ENCODE data around the gene GSTK1.
"Not testable (repeated sequence)": the region's sequence is repeated elsewhere in the genome, so short reads cannot be mapped to it uniquely, and the experiment has no call there.

GSTK1 gene

GRCh38 chr7:143263266-143264195 is at the start of gene GSTK1:
GSTK1 (plus strand) TSS chr7:143263441; CDS start chr7:143263514, 73 bp downstream.
- peak; percentile 37 for DNase-seq (ENCODE audit: low read depth)

- not testable (repeated sequence) for DNase-seq (ENCODE audit: low read depth)
Observed at GRCh38 chr7:143213478-143213877, 49.8 kb upstream of the GSTK1 start.

GRCh38 chr7:143214789-143215679 is 48.2 kb upstream of the GSTK1 start:
- peak; percentile 43 for DNase-seq (ENCODE audit: low read depth)

GRCh38 chr7:143216151-143216550 is 47.1 kb upstream of the GSTK1 start:
- DNase-seq (ENCODE audit: low read depth), result no peak

DNA sequence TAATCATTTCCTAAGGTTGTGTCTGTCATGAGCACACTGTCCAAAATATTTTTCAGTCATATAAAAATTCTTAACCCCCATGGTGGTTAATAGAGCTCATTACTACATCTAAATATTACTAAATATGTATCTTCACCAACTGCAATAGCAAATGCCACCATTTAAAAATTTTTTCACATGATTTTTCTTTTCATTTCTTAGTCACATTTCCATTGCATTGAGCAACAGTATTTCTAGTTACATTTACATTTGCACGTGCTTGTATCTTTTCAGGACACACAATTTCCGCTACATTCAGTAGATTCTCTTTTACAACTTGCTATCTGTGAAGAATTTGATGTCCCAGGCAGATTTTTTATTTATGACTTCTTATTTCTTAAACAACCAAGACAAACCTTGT is 46.6 kb upstream of the GSTK1 start:
- DNase-seq (ENCODE audit: low read depth), result no peak

DNA sequence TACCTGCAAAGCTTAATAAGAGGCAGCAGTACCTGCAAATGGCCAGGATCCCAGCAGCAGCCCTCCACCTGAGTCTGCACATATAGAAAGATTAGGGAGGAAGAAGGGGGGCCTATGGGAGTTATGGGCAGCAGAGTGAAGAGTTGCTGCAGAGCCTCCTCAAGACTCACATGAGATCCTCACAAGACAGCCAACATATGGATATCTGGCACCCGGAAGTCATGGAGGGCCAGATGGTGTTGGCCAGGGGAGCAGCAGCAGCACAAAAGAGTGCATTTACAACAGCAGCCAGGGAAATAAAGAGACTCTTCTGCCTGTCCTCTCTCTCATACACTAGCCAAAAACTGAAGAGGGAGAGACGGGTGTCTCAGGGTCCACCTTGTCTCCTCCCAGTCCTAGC is 45.4 kb upstream of the GSTK1 start:
- DNase-seq (ENCODE audit: low read depth), result no peak

GRCh38 chr7:143221286-143221685 is 42.0 kb upstream of the GSTK1 start:
- DNase-seq (ENCODE audit: low read depth), result no peak

GRCh38 chr7:143221737-143222136 is 41.5 kb upstream of the GSTK1 start, which contains the start of gene TAS2R40:
TAS2R40 (plus strand) TSS chr7:143222037; CDS start chr7:143222079, 42 bp downstream.
- no peak for DNase-seq (ENCODE audit: low read depth)

DNA sequence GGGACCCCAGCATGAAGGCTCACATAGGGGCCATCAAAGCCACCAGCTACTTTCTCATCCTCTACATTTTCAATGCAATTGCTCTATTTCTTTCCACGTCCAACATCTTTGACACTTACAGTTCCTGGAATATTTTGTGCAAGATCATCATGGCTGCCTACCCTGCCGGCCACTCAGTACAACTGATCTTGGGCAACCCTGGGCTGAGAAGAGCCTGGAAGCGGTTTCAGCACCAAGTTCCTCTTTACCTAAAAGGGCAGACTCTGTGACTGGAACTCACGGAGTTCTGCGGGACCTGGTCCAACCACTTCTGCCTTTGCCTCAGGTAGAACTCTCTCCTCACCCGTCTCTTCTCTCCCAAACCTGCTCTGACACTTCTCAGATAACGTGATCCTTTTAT is 40.5 kb upstream of the GSTK1 start:
- no peak for DNase-seq (ENCODE audit: low read depth)

- no peak for DNase-seq (ENCODE audit: low read depth)
Observed at GRCh38 chr7:143223784-143224183, 39.5 kb upstream of the GSTK1 start.

GRCh38 chr7:143225047-143225446 is 38.2 kb upstream of the GSTK1 start:
- no peak for DNase-seq (ENCODE audit: low read depth)

- DNase-seq (ENCODE audit: low read depth), result no peak
Observed at GRCh38 chr7:143227806-143228205, 35.4 kb upstream of the GSTK1 start.

DNA sequence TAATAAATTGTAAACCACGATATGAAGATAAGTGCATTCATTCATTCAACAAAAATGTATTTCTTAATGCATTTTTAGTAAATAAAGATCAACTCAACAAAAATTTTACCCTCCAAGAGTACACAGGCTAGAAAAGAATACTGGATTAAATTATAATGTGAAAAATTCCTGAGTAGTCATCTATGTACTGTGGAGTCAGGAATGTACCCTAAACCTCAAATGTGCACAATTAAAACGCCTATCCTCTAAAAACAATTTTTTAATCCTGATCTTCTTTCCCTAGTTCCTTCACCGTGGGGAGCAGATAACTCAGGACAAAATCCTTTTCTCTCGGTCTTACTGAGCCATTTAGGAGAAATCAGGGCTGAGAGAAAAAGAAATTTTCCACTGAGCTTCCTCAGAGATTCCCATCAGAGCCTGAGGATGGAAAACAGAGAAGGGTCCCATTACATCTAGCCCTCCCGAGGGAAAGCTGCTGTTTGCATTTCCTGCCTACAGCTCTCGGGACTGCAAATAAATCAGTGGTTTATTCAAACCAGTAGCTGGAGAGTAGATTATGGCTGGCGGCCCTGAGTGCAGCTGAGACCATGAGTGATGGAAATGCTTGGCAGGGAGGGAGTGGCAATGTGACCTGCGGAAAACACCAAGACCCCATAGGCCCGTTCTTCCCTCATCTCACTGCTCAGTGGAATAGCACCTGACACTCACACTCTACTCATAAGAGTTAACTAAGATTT is 34.0 kb upstream of the GSTK1 start:
- DNase-seq (ENCODE audit: low read depth), result no peak

DNA sequence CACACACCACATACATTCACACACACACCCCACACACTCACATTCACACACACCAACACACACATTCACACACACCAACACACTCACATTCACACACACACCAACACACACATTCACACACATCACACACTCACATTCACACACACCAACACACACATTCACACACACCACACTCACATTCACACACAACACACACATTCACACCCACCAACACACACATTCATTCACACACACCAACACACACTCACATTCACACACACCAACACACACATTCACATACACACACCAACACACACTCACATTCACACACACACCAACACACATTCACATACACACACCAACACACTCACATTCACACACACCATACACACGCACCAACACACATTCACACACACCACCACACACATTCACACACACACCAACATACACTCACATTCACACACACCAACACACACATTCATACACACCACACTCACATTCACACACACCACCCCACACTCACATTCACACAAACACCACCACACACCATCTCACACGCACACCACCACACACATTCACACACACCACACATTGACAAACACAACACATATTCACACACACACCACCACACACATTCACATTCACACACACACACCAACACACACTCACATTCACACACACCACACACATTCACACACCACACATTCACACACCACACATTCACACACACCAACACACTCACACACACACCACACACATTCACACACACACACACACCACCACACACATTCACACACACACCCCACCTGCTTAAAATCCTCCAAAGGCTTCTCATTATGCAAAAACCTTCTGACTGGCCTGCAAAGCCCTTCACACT is 32.4 kb upstream of the GSTK1 start:
- no peak for DNase-seq (ENCODE audit: low read depth)

DNA sequence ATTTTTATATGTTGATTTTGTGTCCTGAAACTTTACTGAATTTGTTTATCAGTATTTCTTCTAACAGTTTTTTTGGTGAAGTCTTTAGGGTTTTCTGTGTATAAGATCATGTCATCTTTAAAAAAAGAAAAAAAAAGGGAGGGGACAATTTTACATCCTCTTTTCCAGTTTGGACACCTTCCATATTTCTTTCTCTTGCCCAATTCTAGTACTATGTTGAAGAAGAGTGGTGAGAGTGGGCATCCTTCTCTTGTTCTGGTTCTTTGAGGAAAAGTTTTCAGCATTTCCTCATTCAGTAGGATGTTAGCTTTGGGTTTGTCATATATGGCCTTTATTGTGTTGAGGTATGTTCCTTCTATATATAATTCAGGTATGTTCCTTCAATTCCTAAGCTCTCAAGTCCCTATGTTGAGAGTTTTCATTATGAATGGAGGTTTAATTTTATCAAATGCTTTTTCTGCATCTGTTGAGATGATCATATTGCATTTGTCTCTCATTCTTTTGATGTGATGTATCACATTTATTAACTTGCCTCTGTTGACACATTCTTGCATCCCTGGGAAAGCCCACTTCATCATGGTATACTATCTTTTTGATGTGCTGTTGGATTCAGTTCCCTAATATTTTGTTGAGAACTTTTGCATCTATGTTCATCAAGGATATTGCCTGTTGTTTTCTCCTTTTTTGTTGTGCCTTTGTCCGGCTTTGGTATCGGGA is 29.3 kb upstream of the GSTK1 start:
- no peak for DNase-seq (ENCODE audit: low read depth)

DNA sequence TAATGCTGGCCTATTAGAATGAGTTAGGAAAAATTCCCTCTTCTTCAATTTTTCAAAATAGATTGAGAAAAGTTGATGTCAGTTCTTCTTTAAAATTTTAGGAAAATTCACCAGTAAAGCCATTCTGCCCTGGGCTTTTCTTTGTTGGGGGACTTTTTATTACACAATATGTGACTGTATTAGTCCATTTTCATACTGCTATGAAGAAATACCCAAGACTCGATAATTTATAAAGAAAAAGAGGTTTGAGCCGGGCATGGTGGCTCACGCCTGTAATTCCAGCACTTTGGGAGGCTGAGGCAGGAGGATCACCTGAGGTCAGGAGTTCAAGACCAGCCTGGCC is 28.7 kb upstream of the GSTK1 start:
- DNase-seq (ENCODE audit: low read depth), result no peak

GRCh38 chr7:143235561-143235960 is 27.7 kb upstream of the GSTK1 start:
- DNase-seq (ENCODE audit: low read depth), result no peak

GRCh38 chr7:143236408-143236990 is 26.7 kb upstream of the GSTK1 start:
- DNase-seq (ENCODE audit: low read depth), result no peak

DNA sequence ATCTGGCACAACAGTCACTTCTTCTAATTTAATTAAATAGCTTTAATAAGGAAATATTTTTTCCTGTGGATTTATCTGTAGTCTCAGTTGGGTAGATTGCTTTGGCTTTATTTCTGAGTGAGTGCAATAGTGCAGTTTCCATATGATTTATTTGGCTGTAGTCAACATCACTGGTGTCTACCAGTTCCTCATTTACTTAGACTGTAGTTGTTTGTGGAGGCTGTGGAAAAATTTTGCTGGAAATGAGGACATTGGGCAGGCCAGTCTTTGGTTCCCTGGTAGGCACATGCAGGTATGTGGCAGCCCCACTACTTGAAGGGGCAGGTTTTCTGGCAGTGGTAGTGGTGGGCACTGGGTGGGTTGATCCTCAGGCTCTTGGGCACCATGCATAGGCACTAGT is 25.9 kb upstream of the GSTK1 start:
- DNase-seq (ENCODE audit: low read depth), result no peak

All from CMK (cell line).